Panc1 (cell line): ENCODE results near the gene CADPS2. TPM values are rescaled to one million over a fixed set of nuclear protein-coding genes. Genes with fewer than 3 reads are reported as not detected.

Experiments
- ATAC-seq: fragments of 200-7000 bp; cut with Tn5 transposase; 2 replicates; pipeline ENCODE4 v1.9.1; 2020; ENCODE audit warnings: mild to moderate bottlenecking, moderate library complexity
- BruUV-seq: library from RNA; stranded (reverse); fragments of 400-500 nt; replicated peaks from 2 replicates; lab custom pipeline; 2021; lab: Mats Ljungman, UMichigan
- CTCF ChIA-PET: fragments of 300-600 bp; sonication (Branson Sonifier 250); formaldehyde crosslinking; loops from one replicate; lab custom pipeline; 2022; ENCODE audit warnings: antibody characterized with exemption; lab: Charles Lee
- POLR2A ChIA-PET: fragments of 300-600 bp; sonication (Branson Sonifier 250); formaldehyde crosslinking; loops from one replicate; lab custom pipeline; 2022; ENCODE audit warnings: antibody characterized with exemption; lab: Charles Lee
- DNase-seq: peaks from one replicate; pipeline ENCODE4 v3.0.0-alpha.2; 2010; ENCODE audit warnings: low read depth, low spot score
- H3K27ac ChIP-seq: 2 replicates; pipeline ENCODE4 v1.5.1; 2011; ENCODE audit warnings: mild to moderate bottlenecking, low read length, inconsistent platforms
- H3K27me3 ChIP-seq: fragments of 200-500 bp; sonication (Bioruptor generic); 2 replicates; pipeline ENCODE4 v1.6.0; 2014; ENCODE audit warnings: low read length, inconsistent platforms; ENCODE audit not compliant: control insufficient read depth, insufficient read depth
- H3K36me3 ChIP-seq: fragments of 200-500 bp; sonication (Bioruptor generic); 2 replicates; pipeline ENCODE4 v1.5.1; 2014; ENCODE audit warnings: inconsistent platforms, mild to moderate bottlenecking, low read length, moderate library complexity; ENCODE audit not compliant: control insufficient read depth, insufficient read depth
- H3K4me1 ChIP-seq: 2 replicates; pipeline ENCODE4 v1.5.1; 2011; ENCODE audit warnings: inconsistent platforms, mild to moderate bottlenecking, low read length, moderate library complexity; ENCODE audit not compliant: control insufficient read depth, insufficient read depth
- H3K4me3 ChIP-seq, 2 experiments: 2 replicates each; pipeline ENCODE4 v1.5.1; 2011 to 2012; ENCODE audit warnings: low read depth in 2 of 2, low read length in 2 of 2, mild to moderate bottlenecking in 2 of 2, inconsistent platforms in 1 of 2, moderate library complexity in 1 of 2
- H3K9me3 ChIP-seq: fragments of 200-500 bp; sonication (Bioruptor generic); 2 replicates; pipeline ENCODE4 v1.5.1; 2014; ENCODE audit warnings: low read depth, mild to moderate bottlenecking, inconsistent platforms, low read length, moderate library complexity; ENCODE audit not compliant: control insufficient read depth, insufficient read depth
- POLR2AphosphoS5 ChIP-seq: IDR thresholded peaks from 2 replicates; pipeline ENCODE4 v1.6.1; 2012; ENCODE audit warnings: mild to moderate bottlenecking, low read depth, low read length, moderate library complexity
- SIN3A ChIP-seq: IDR thresholded peaks from 2 replicates; pipeline ENCODE4 v1.6.1; 2012; ENCODE audit warnings: low read depth, mild to moderate bottlenecking, low read length, moderate library complexity, borderline replicate concordance; ENCODE audit not compliant: insufficient read depth
- TCF7L2 ChIP-seq: IDR thresholded peaks from 2 replicates; pipeline ENCODE4 v1.6.1; 2011; ENCODE audit warnings: mild to moderate bottlenecking, low read depth, low read length, inconsistent platforms
- in situ Hi-C: cut with HindIII; loops from 2 replicates; pipeline ENCODE4 v1.10.0; 2016; ENCODE audit warnings: low sequenced_read_pairs, low pct_unique_long_range_greater_than_20kb
- intact Hi-C: fragments of 100-400 bp; cut with micrococcal nuclease; formaldehyde crosslinking; loops from one replicate; pipeline ENCODE4 v1.10.0; 2022; ENCODE audit not compliant: unreplicated experiment
- total RNA-seq: library from RNA; stranded (reverse); gene quantifications from one replicate; pipeline ENCODE4 v1.2.1, GENCODE V29; 2021; ENCODE audit not compliant: unreplicated experiment
- TF ChIP-seq, protein P1 (sequence below), 2 experiments: IDR thresholded peaks; 2 replicates each; pipeline ENCODE4 v1.6.1; 2011 to 2012; ENCODE audit warnings: low read depth in 2 of 2, control low read depth in 1 of 2, low read length in 1 of 2, mild to moderate bottlenecking in 1 of 2, moderate library complexity in 1 of 2; ENCODE audit not compliant: insufficient read depth in 1 of 2
- TF ChIP-seq, protein P2 (sequence below): fragments of 450-650 bp; IDR thresholded peaks from 2 replicates; pipeline ENCODE4 v1.5.1; 2017; ENCODE audit warnings: mild to moderate bottlenecking

CADPS2 gene
- total RNA-seq, 1 experiment from 2014 or later, result 1.6 TPM

DNA sequence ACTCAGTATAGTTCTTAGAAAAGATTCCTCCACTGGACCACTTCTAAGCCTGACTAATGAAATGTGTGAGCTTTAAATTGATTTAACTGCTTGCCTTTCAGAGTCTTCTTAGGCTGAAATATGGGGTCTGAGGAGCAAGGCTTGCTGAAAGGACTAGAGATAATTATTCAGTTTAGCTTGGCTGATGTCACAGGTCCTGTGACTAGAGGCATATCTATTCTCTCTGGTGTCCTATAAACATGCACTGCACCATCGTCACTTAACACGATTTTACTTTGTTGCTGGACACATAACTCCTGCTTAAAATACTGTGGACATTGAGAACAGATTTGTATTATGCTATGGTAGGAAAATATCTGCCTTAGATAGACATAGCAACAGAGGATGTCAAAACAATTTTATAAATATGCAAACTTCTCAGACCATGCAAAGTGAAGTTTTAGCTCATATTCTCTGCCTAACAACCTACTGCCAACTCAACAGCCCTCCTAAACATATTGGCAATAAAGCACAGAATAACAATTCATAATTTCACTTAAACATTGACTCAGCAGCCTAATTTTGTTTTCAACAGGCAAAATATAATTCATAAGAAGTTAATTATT, 267.6 kb downstream of the CADPS2 start:
- no TSS peak for BruUV-seq
- TF ChIP-seq SIN3A (no peak), POLR2AphosphoS5 (no peak), TCF7L2 (no peak)
- TF ChIP-seq, protein P1, sequence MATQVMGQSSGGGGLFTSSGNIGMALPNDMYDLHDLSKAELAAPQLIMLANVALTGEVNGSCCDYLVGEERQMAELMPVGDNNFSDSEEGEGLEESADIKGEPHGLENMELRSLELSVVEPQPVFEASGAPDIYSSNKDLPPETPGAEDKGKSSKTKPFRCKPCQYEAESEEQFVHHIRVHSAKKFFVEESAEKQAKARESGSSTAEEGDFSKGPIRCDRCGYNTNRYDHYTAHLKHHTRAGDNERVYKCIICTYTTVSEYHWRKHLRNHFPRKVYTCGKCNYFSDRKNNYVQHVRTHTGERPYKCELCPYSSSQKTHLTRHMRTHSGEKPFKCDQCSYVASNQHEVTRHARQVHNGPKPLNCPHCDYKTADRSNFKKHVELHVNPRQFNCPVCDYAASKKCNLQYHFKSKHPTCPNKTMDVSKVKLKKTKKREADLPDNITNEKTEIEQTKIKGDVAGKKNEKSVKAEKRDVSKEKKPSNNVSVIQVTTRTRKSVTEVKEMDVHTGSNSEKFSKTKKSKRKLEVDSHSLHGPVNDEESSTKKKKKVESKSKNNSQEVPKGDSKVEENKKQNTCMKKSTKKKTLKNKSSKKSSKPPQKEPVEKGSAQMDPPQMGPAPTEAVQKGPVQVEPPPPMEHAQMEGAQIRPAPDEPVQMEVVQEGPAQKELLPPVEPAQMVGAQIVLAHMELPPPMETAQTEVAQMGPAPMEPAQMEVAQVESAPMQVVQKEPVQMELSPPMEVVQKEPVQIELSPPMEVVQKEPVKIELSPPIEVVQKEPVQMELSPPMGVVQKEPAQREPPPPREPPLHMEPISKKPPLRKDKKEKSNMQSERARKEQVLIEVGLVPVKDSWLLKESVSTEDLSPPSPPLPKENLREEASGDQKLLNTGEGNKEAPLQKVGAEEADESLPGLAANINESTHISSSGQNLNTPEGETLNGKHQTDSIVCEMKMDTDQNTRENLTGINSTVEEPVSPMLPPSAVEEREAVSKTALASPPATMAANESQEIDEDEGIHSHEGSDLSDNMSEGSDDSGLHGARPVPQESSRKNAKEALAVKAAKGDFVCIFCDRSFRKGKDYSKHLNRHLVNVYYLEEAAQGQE (IDR thresholded peaks at IDR 0.05; ENCODE audit: insufficient read depth in 1 of 2, low read depth in 2 of 2, low read length in 1 of 2), result no peak
- TF ChIP-seq, protein P2, sequence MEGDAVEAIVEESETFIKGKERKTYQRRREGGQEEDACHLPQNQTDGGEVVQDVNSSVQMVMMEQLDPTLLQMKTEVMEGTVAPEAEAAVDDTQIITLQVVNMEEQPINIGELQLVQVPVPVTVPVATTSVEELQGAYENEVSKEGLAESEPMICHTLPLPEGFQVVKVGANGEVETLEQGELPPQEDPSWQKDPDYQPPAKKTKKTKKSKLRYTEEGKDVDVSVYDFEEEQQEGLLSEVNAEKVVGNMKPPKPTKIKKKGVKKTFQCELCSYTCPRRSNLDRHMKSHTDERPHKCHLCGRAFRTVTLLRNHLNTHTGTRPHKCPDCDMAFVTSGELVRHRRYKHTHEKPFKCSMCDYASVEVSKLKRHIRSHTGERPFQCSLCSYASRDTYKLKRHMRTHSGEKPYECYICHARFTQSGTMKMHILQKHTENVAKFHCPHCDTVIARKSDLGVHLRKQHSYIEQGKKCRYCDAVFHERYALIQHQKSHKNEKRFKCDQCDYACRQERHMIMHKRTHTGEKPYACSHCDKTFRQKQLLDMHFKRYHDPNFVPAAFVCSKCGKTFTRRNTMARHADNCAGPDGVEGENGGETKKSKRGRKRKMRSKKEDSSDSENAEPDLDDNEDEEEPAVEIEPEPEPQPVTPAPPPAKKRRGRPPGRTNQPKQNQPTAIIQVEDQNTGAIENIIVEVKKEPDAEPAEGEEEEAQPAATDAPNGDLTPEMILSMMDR, result no peak
- ChIA-PET CTCF (interaction anchor here (0.6 to 0.7 kb wide), 3 partner anchors 10 to 81 kb away, joined by 4 to 5 read pairs (median 5); no protein-coding TSS in a partner anchor), POLR2A (no interaction called here)
- in situ Hi-C loops, result no loop called here
- Histone ChIP-seq H3K27me3 (no peaks in the 10 kb centered on the region), H3K36me3 (no peaks in the 10 kb centered on the region), H3K4me1 (no peaks in the 10 kb centered on the region), H3K27ac (no peak overlapping the region), H3K9me3 (no peaks in the 10 kb centered on the region), H3K4me3 (no peak overlapping the region)
- intact Hi-C loops, result no loop called here
- ATAC-seq (no peak), DNase-seq (no peak)

DNA sequence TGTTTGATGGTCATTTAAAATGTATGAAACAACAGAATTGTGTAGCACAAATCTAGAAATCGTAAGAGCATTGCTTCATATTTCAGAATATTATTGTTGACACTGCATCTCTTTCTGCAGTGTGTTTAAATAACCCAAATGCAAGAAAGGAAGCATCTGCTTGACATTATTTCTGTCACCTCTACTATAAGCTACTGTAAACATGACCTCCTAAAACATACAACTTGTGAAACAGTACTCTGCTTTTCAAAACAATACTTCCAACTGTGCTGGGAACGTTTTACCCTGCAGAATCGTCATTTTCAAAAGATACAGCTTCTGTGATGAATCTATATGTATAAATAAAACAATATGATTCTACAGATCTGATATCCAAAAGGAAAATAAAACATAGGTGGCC, 269.3 kb downstream of the CADPS2 start:
- H3K27ac ChIP-seq, result no peak overlapping the region
- TF ChIP-seq, protein P2, result no peak
- TF ChIP-seq TCF7L2, result no peak
- TF ChIP-seq POLR2AphosphoS5, result no peak
- TF ChIP-seq SIN3A, result no peak
- TF ChIP-seq, protein P1 (IDR thresholded peaks at IDR 0.05; ENCODE audit: insufficient read depth in 1 of 2, low read depth in 2 of 2, low read length in 1 of 2), result no peak
- in situ Hi-C loops (no loop called here), intact Hi-C loops (no loop called here)
- DNase-seq (no peak), ATAC-seq (no peak)
- no peaks in the 10 kb centered on the region for H3K9me3 ChIP-seq
- H3K27me3 ChIP-seq, result no peaks in the 10 kb centered on the region
- H3K4me1 ChIP-seq, result no peaks in the 10 kb centered on the region
- H3K4me3 ChIP-seq, result no peak overlapping the region
- ChIA-PET POLR2A (no interaction called here), CTCF (no interaction called here)
- H3K36me3 ChIP-seq, result no peaks in the 10 kb centered on the region
- no TSS peak for BruUV-seq
